HG03095 (cell line): ENCODE measurements around the gene STK11IP.
A peak's percentile ranks its signal among the peaks of the same experiment; 100 is the strongest.

ENCODE experiments used
- ATAC-seq: cut with Tn5 transposase; IDR thresholded peaks from one replicate; pipeline ENCODE4 v1.9.1; 2021; ENCODE audit warnings: moderate library complexity; ENCODE audit not compliant: unreplicated experiment

Gene STK11IP

DNA sequence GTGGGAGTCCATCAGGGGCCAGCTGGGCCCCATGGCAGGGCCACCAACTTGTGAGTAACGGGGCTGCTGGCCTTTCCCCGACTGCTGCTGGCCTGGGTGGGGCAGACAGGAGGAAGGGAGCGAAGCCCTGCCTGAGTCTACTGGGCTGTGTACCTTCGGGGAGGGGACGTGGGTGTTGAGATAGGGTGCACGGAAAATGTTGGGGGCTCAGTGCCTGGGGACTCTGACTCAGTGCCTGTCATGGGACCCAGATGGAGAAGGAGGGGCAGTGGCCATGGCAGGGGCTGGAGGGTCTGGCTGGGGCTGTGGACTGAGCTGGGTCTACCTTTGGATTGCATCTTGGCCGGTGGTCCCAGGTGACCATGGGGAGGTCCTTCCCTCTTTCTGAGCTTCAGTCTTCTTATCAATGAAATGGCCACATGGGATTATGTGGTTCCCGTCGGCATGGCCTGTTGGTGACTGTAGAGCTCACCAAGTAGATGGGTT is 33.8 kb downstream of the STK11IP start:
- ATAC-seq, result no peak

DNA sequence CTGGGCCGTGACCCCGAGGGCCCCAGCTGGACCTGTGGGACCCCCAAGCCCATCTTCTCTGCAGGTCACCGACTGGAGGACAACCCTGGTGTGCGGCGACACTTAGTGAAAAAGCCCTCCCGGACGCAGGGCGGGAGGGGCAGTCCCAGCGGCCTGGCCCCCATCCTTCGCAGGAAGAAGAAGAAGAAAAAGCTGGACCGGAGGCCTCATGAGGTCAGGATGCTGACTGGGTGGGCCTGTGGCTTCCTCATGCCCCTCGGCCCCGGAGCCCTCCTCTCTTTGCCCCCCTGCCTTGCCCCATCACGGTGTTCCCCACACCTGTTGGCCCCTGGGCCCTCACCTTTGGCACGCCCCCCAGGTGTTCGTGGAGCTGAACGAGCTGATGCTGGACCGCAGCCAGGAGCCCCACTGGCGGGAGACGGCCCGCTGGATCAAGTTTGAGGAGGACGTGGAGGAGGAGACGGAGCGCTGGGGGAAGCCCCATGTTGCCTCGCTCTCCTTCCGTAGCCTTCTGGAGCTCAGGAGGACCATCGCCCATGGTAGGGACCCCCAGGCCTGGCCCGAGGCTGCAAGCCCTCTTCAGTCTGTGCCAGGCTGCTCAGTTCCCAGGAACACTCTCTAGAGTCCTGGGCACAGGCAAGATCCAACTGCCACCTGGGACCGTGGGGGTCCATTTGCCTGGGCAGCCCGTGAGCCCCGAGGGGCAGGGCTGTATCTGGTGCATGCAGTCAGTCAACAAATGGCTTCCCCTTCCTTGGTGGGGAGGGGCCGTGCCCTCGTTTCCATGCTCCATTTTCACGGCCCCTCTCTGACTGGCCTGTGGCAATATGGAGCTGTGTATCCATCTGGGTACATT is 34.5 kb downstream of the STK11IP start:
- no peak for ATAC-seq

DNA sequence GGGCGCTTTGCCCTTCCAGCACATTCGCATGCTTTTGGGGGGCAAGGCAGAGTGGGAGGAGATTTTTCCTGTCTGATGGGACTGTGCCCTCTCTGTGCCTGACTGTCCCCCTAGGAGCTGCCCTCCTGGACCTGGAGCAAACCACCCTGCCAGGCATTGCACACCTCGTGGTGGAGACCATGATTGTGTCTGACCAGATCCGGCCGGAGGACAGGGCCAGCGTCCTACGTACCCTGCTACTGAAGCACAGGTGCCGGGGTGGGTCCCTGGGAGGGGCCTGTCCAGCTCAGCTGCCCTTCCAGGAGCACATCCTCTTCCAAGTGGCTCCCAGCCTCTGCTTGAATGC is 35.1 kb downstream of the STK11IP start:
- ATAC-seq, result no peak

GRCh38 chr2:219633276-219634065 is 35.8 kb downstream of the STK11IP start:
- ATAC-seq, result no peak

GRCh38 chr2:219634171-219634940 is 36.7 kb downstream of the STK11IP start:
- no peak for ATAC-seq

GRCh38 chr2:219634951-219635751 is 37.5 kb downstream of the STK11IP start:
- ATAC-seq, result no peak

DNA sequence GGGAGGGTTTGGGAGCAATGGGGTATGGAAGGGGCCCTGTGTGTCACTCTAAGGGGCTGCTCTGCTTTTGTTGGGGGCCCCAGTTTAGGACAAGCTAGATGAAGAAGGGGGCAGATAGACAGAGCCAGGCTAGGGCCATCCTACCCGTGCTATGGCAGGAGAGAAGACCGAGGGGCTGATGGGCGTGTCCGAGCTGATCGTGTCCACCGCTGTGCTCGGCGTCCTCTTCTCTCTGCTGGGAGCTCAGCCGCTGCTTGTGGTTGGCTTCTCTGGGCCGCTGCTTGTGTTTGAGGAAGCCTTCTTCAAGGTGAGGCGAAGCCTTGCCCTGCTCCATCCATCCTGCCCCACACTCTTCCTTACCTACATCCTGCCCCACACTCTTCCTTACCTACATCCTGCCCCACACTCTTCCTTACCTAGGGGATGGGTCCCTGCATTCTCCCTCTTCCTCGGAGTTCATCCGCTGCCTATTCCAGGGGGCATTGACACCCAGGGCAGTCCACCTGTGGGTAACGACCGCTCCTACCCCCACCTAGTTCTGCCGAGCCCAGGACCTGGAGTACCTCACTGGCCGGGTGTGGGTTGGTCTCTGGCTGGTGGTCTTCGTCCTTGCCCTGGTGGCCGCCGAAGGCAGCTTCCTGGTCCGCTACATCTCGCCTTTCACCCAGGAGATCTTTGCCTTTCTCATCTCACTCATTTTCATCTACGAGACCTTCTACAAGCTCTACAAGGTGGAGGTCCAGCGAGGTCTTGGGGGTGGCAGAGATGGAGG is 38.7 kb downstream of the STK11IP start:
- ATAC-seq, result no peak

DNA sequence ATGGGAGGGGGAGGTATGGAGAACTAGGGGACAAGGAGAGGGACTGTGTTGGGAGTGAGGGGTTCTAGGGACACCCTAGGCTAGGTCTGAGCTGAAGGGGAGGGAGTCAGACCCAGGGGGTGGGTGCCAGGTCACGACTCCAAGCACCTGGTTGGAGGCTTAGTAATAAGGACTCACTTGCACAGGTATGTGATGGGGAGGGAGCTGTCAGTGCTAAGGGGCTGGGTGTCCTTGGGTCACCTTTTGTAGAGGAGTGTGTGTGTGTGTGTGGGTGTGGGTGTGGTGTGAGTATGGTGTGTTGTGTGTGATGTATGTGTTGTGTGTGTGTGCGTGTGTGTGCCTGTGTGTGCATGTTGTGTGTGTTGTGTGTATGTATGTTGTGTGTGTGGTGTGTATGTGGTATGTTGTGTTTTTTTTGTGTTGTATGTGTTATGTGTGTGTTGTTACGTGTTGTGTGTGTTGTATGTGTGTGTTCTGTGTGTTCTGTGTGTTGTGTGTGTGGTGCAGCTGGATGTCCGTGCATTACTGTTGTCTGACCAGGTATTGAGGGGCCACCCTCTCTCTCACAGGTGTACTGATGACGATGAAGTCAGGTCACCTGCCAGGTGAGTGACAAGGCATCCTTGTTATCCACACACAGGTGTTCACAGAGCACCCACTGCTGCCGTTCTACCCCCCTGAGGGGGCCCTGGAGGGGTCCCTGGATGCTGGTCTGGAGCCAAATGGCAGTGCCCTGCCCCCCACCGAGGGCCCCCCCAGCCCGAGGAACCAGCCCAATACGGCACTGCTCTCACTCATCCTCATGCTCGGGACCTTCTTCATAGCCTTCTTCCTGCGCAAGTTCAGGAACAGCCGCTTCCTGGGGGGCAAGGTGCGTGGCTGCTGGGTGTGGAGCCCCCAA is 39.5 kb downstream of the STK11IP start:
- no peak for ATAC-seq

GRCh38 chr2:219637842-219638185 is 40.2 kb downstream of the STK11IP start:
- ATAC-seq, result no peak

DNA sequence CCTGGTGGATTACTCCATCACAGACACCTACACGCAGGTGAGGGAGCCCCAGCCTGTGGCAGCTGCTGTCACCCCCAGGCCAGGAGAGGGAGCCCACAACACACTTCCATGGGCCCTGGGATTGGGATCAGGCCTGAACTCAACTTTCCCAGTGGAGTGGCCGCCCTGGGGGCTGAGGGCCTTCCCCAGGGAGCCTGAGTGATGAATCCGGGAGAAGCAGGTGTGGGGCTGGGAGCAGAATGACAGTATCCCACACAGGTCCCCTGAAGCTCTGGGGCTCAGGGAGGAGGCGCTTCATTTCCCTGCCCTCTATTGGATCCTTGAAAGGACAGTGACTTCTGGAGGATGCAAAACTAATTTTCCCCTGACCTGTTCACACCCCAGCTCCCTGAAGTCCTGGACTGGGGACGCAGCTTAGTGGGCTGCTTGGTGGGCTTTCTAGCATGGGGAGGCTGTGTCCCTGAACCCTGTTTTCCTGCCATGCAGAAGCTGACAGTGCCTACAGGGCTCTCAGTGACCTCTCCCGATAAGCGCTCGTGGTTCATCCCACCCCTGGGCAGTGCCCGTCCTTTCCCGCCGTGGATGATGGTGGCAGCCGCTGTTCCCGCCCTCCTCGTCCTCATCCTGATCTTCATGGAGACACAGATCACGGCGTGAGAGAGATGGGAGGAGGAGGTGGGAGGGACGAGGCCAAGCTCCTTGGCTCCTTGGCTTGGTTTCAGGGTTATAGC is 40.7 kb downstream of the STK11IP start:
- ATAC-seq, result no peak

DNA sequence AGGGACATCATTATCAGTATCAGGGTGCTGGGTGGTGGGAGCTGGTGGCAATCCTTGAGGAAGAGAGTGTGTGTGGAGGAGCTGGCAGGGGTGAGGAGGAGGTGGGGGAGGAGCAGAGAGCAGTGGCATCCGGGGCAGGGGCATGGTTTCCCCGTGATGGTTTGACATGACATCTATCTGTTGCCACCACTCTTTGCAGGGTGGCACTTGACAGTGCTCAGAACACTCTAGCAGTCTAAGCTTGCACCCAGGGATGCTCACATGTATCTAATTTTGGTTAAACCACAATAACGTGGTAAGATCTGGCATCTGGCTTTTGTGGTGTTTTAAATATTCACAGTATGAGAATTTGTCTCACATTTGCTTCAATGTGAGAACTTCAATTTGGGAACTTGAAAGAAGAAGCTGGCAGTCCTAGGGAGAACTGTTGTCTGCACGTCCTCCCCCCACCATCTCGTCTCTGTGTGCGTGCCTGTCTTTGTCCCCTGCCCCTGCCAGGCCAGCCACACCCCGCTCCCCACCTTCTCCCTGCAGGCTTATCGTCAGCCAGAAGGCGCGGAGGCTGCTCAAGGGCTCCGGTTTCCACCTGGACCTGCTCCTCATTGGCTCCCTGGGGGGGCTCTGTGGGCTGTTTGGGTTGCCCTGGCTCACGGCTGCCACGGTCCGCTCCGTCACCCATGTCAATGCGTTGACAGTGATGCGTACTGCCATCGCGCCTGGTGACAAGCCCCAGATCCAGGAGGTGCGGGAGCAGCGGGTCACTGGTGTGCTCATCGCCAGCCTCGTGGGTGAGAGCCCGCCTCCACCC is 41.5 kb downstream of the STK11IP start:
- no peak for ATAC-seq

- no peak for ATAC-seq
These were observed 43.9 kb downstream of the STK11IP start for GRCh38 chr2:219641390-219642068.

DNA sequence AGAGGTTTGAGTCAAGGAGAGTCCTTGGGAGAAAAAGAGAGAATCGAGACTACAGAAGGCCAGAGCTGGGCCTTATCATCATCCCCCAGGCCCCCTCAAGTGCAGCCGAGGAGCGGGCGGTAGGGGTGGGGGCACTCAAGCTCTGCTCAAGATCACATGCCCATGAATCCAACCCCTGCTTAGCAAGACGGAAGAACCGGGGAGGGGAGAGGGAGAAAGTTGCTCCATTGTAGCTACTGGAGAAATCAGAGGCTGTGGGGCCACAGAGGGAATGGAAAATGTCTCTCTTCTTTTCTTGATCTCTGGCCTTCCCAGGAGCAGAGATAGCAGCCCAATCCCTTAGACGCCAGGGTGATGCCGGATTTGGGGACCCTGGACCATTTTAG is 44.4 kb downstream of the STK11IP start:
- no peak for ATAC-seq

- ATAC-seq, result peak; percentile 98
These were observed 44.9 kb downstream of the STK11IP start for GRCh38 chr2:219642465-219643083.

GRCh38 chr2:219643084-219643473 is 45.4 kb downstream of the STK11IP start:
- ATAC-seq, result no peak

- ATAC-seq, result no peak
These were observed 46.2 kb downstream of the STK11IP start for GRCh38 chr2:219643788-219644398.
